Stimulated activated CD4-positive, alpha-beta T cell treated with anti-CD3 and anti-CD28 coated beads, Interleukin-15, amount 100 ng/mL, for 24 hours (primary cell): ENCODE data around the gene DIPK1A.
A peak's percentile ranks its signal among the peaks of the same experiment; 100 is the strongest.

ENCODE experiments used
- DNase-seq: peaks from one replicate; pipeline ENCODE4 v3.0.0-alpha.2; 2020

The DIPK1A gene

GRCh38 chr1:92833840-92834239, 127.4 kb downstream of the DIPK1A start:
- DNase-seq = peak; percentile 40

- no peak for DNase-seq
These were observed 128.6 kb downstream of the DIPK1A start for GRCh38 chr1:92832537-92833114.

GRCh38 chr1:92831762-92832536, 129.3 kb downstream of the DIPK1A start, which contains the start of gene RPL5:
Gene RPL5 (plus strand): TSS chr1:92832040. CDS start chr1:92832115, 75 bp downstream.
- DNase-seq = peak; percentile 98

- DNase-seq = no peak
These were observed 129.9 kb downstream of the DIPK1A start for GRCh38 chr1:92831368-92831761.

GRCh38 chr1:92826792-92827191, 134.5 kb downstream of the DIPK1A start:
- no peak for DNase-seq

GRCh38 chr1:92822879-92823278, 138.4 kb downstream of the DIPK1A start:
- no peak for DNase-seq

- no peak for DNase-seq
These were observed 140.7 kb downstream of the DIPK1A start for GRCh38 chr1:92820551-92820950.

GRCh38 chr1:92820024-92820423, 141.2 kb downstream of the DIPK1A start:
- DNase-seq = no peak

GRCh38 chr1:92817986-92818764, 143.1 kb downstream of the DIPK1A start:
- DNase-seq = peak; percentile 23

- DNase-seq = no peak
These were observed 144.0 kb downstream of the DIPK1A start for GRCh38 chr1:92817137-92817697.

- DNase-seq = no peak
These were observed 144.5 kb downstream of the DIPK1A start for GRCh38 chr1:92816732-92817131.

- no peak for DNase-seq
These were observed 152.9 kb downstream of the DIPK1A start for GRCh38 chr1:92808381-92808780.

GRCh38 chr1:92805216-92805615, 156.0 kb downstream of the DIPK1A start:
- DNase-seq = no peak

- DNase-seq = no peak
These were observed 156.5 kb downstream of the DIPK1A start for GRCh38 chr1:92804721-92805201.

- no peak for DNase-seq
These were observed 157.9 kb downstream of the DIPK1A start for GRCh38 chr1:92803140-92803887.

- DNase-seq = no peak
These were observed 163.3 kb downstream of the DIPK1A start for GRCh38 chr1:92797961-92798360.

GRCh38 chr1:92797297-92797696, 164.0 kb downstream of the DIPK1A start:
- no peak for DNase-seq

GRCh38 chr1:92795166-92795565, 166.1 kb downstream of the DIPK1A start:
- no peak for DNase-seq

- no peak for DNase-seq
These were observed 168.9 kb downstream of the DIPK1A start for GRCh38 chr1:92792340-92792782.
